ENCODE results near the gene NTNG1.

GRCh38 chr1:107254306-107254705, 113.5 kb downstream of the NTNG1 start:
- TF ChIP-seq CTCF (IDR thresholded peaks at IDR 0.05; ENCODE audit: insufficient read depth, low read depth, low read length) (no peak), EZH2 (IDR thresholded peaks at IDR 0.05; ENCODE audit: insufficient read depth, low read length) (no peak)
